Ovary (tissue), 3 donors: ENCODE results near the gene DGKK.

ENCODE experiments used
- POLR2A ChIP-seq: fragments of 450-650 bp; IDR thresholded peaks from one replicate; pipeline ENCODE4 v1.6.1; 2017; ENCODE audit warnings: antibody characterized with exemption, mild to moderate bottlenecking, moderate library complexity
- TF ChIP-seq, protein P1 (sequence below), 3 donors: fragments of 450-650 bp in 2 of 3; fragments of 200-600 bp in 1 of 3; IDR thresholded peaks; one replicate each; pipeline versions ENCODE4 v1.5.1 to v1.8.0; 2016 to 2022; ENCODE audit warnings: antibody characterized with exemption in 3 of 3, mild to moderate bottlenecking in 1 of 3
- donor health status: DM: no; HTN: no; CAD: no.

DNA sequence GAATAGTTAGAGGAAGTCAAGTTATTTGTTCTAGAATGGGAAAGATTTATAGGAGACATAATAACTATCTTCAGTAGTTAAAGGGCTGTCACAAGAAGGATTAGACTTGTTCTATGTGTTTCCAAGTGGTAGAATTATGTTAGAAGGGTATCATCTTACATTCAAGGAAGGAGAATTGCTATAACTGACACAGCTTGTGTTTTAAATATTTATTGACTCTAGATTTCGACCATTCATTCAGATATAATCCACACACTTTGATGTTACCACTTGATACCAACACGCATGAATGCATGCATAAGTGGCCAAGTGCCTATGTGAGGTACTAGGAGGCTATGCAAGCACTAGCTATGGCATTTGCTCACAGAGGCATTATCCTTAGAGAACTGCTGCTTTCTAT, 143.4 kb downstream of the DGKK start:
- TF ChIP-seq, protein P1, sequence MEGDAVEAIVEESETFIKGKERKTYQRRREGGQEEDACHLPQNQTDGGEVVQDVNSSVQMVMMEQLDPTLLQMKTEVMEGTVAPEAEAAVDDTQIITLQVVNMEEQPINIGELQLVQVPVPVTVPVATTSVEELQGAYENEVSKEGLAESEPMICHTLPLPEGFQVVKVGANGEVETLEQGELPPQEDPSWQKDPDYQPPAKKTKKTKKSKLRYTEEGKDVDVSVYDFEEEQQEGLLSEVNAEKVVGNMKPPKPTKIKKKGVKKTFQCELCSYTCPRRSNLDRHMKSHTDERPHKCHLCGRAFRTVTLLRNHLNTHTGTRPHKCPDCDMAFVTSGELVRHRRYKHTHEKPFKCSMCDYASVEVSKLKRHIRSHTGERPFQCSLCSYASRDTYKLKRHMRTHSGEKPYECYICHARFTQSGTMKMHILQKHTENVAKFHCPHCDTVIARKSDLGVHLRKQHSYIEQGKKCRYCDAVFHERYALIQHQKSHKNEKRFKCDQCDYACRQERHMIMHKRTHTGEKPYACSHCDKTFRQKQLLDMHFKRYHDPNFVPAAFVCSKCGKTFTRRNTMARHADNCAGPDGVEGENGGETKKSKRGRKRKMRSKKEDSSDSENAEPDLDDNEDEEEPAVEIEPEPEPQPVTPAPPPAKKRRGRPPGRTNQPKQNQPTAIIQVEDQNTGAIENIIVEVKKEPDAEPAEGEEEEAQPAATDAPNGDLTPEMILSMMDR (IDR thresholded peaks at IDR 0.05): no peak
- TF ChIP-seq POLR2A: no peak
